Hepatocyte (in vitro differentiated cells): Measurements from ENCODE around the gene COL13A1. TPM values are rescaled to one million over a fixed set of nuclear protein-coding genes. Genes with fewer than 3 reads are reported as not detected.

ENCODE experiments used
- DNase-seq: peaks from one replicate; pipeline ENCODE4 v3.0.0-alpha.2; 2016; ENCODE audit warnings: low spot score
- H2AFZ ChIP-seq: fragments of 200-600 bp; sonication (generic); 2 replicates; pipeline ENCODE4 v1.6.0; 2016; ENCODE audit warnings: antibody characterized with exemption, mild to moderate bottlenecking
- H3K27ac ChIP-seq: fragments of 200-600 bp; sonication (generic); 2 replicates; pipeline ENCODE4 v1.5.1; 2016; ENCODE audit warnings: mild to moderate bottlenecking
- H3K27me3 ChIP-seq: fragments of 200-600 bp; sonication (generic); 2 replicates; pipeline ENCODE4 v1.6.1; 2016
- H3K36me3 ChIP-seq: fragments of 200-600 bp; sonication (generic); replicated peaks from 2 replicates; pipeline ENCODE4 v1.5.1; 2016; ENCODE audit warnings: low read depth; ENCODE audit not compliant: insufficient read depth
- H3K4me1 ChIP-seq: fragments of 200-600 bp; sonication (generic); 2 replicates; pipeline ENCODE4 v1.5.1; 2016; ENCODE audit warnings: mild to moderate bottlenecking, moderate library complexity; ENCODE audit not compliant: insufficient read depth
- H3K4me2 ChIP-seq: fragments of 200-600 bp; sonication (generic); 2 replicates; pipeline ENCODE4 v1.6.0; 2016
- H3K4me3 ChIP-seq: fragments of 200-600 bp; sonication (generic); 2 replicates; pipeline ENCODE4 v1.5.1; 2016; ENCODE audit warnings: mild to moderate bottlenecking
- H3K79me2 ChIP-seq: fragments of 200-600 bp; sonication (generic); 2 replicates; pipeline ENCODE4 v1.6.0; 2017; ENCODE audit warnings: mild to moderate bottlenecking
- H3K9me2 ChIP-seq: fragments of 200-600 bp; sonication (generic); replicated peaks from 2 replicates; pipeline ENCODE4 v1.6.0; 2017; ENCODE audit warnings: mild to moderate bottlenecking; ENCODE audit not compliant: insufficient read depth
- H3K9me3 ChIP-seq: fragments of 200-600 bp; sonication (generic); 2 replicates; pipeline ENCODE4 v1.5.1; 2016; ENCODE audit warnings: low read depth, mild to moderate bottlenecking
- H4K20me1 ChIP-seq: fragments of 200-600 bp; sonication (generic); 2 replicates; pipeline ENCODE4 v1.6.0; 2016; ENCODE audit warnings: mild to moderate bottlenecking; ENCODE audit not compliant: insufficient read depth, poor library complexity, severe bottlenecking
- CTCF ChIP-seq: fragments of 200-600 bp; sonication (generic); IDR thresholded peaks from 2 replicates; pipeline ENCODE4 v1.5.1; 2016; ENCODE audit warnings: antibody characterized with exemption, mild to moderate bottlenecking; ENCODE audit not compliant: poor library complexity
- EZH2 ChIP-seq: fragments of 200-600 bp; sonication (generic); IDR thresholded peaks from 2 replicates; pipeline ENCODE4 v1.6.1; 2016; ENCODE audit warnings: antibody characterized with exemption, mild to moderate bottlenecking, borderline replicate concordance
- EZH2phosphoT487 ChIP-seq: fragments of 200-600 bp; sonication (generic); IDR thresholded peaks from one replicate; pipeline ENCODE4 v1.6.1; 2018; ENCODE audit warnings: antibody characterized with exemption, mild to moderate bottlenecking, low read depth, moderate library complexity; ENCODE audit not compliant: unreplicated experiment, severe bottlenecking
- WGBS: methylation state at CpG from one replicate; pipeline ENCODE4 v1.1.6; 2016; ENCODE audit warnings: low lambda C conversion rate; ENCODE audit errors: missing lambda C conversion rate; 5-methylcytosine and 5-hydroxymethylcytosine counted together
- polyA plus RNA-seq: library from polyadenylated mRNA; unstranded; fragments of >200 nt; fragmentation: Nextera tagmentation; extraction: Ambion mirVana; gene quantifications from 2 replicates; pipeline ENCODE4 v1.2.1, GENCODE V29; 2016
- total RNA-seq: library from RNA; depleted of rRNA; stranded (reverse); fragments of >200 nt; gene quantifications from 2 replicates; pipeline ENCODE4 v1.2.3, GENCODE V29; 2014

Gene COL13A1
- total and polyA plus RNA-seq, 2 experiments from 2014 or later: 4.5 to 8.5 TPM

GRCh38 chr10:69925111-69925510, 123.4 kb downstream of the COL13A1 start:
- TF ChIP-seq EZH2: no peak
- TF ChIP-seq EZH2phosphoT487: no peak
- no peak for TF ChIP-seq CTCF
- H3K4me3 ChIP-seq: no peak overlapping the region

DNA sequence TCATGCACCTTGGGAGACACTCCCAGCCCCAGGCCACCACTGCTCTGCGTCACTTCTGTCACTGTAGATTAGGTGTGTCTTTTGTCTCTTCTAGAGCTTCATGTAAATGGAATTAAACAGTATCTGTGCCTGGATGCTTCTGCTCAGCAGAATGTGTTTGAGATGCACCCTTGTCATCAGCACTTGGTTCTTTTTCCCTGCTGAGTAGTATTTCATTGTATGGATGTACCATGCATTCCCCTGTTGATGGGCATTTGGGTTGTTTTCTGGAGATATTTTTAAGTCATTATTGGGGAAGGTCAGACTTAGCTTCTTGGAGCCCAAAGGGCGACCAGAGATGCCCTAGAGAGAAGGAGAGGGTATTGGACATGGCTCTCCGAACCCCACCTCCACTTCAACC, 126.6 kb downstream of the COL13A1 start:
- no peaks in the 10 kb centered on the region for H3K36me3 ChIP-seq
- no peaks in the 10 kb centered on the region for H3K9me3 ChIP-seq
- H3K27me3 ChIP-seq: no peaks in the 10 kb centered on the region
- DNase-seq: no peak
- 87% methylated on average over 3 of the region's 3 CpGs for WGBS
- no peak overlapping the region for H3K4me2 ChIP-seq
- H3K4me1 ChIP-seq: no peaks in the 10 kb centered on the region
- no peak overlapping the region for H3K27ac ChIP-seq
- no peak overlapping the region for H3K4me3 ChIP-seq
- no peaks in the 10 kb centered on the region for H3K9me2 ChIP-seq
- no peaks in the 10 kb centered on the region for H3K79me2 ChIP-seq
- H2AFZ ChIP-seq: no peak overlapping the region
- H4K20me1 ChIP-seq: no peaks in the 10 kb centered on the region
- TF ChIP-seq EZH2phosphoT487 (no peak), EZH2 (no peak), CTCF (no peak)

More at GRCh38 chr10:69925111-69925510, 123.4 kb downstream of the COL13A1 start:
- H3K79me2 ChIP-seq: no peaks in the 10 kb centered on the region
- H3K27me3 ChIP-seq: no peaks in the 10 kb centered on the region
- no peak overlapping the region for H2AFZ ChIP-seq
- no peaks in the 10 kb centered on the region for H3K9me3 ChIP-seq
- no peaks in the 10 kb centered on the region for H3K4me1 ChIP-seq
- H3K4me2 ChIP-seq: no peak overlapping the region
- no peak for DNase-seq
- no peaks in the 10 kb centered on the region for H3K36me3 ChIP-seq
- WGBS: 64% methylated on average over 5 of the region's 5 CpGs
- H3K9me2 ChIP-seq: no peaks in the 10 kb centered on the region
- H3K27ac ChIP-seq: no peak overlapping the region
- no peaks in the 10 kb centered on the region for H4K20me1 ChIP-seq

GRCh38 chr10:69929575-69929974, 127.9 kb downstream of the COL13A1 start:
- no peaks in the 10 kb centered on the region for H4K20me1 ChIP-seq
- no peak for DNase-seq
- H3K4me1 ChIP-seq: no peaks in the 10 kb centered on the region
- no peaks in the 10 kb centered on the region for H3K9me2 ChIP-seq
- no peaks in the 10 kb centered on the region for H3K9me3 ChIP-seq
- H3K4me2 ChIP-seq: no peak overlapping the region
- TF ChIP-seq CTCF (no peak), EZH2phosphoT487 (no peak), EZH2 (no peak)
- no peak overlapping the region for H2AFZ ChIP-seq
- H3K36me3 ChIP-seq: no peaks in the 10 kb centered on the region
- peaks cover 2% of the 10 kb centered on the region for H3K27me3 ChIP-seq
- 89% methylated on average over 3 of the region's 3 CpGs for WGBS
- no peak overlapping the region for H3K27ac ChIP-seq
- no peaks in the 10 kb centered on the region for H3K79me2 ChIP-seq
- H3K4me3 ChIP-seq: no peak overlapping the region

- Histone ChIP-seq H3K4me3 (no peak overlapping the region), H3K79me2 (no peaks in the 10 kb centered on the region), H3K27me3 (peaks cover 4% of the 10 kb centered on the region), H3K4me2 (no peak overlapping the region), H3K27ac (no peak overlapping the region), H4K20me1 (no peaks in the 10 kb centered on the region), H3K4me1 (no peaks in the 10 kb centered on the region), H3K9me2 (no peaks in the 10 kb centered on the region), H3K9me3 (no peaks in the 10 kb centered on the region), H3K36me3 (no peaks in the 10 kb centered on the region), H2AFZ (no peak overlapping the region)
- no peak for TF ChIP-seq CTCF
- 89% methylated on average over 2 of the region's 2 CpGs for WGBS
- DNase-seq: no peak
Measured at GRCh38 chr10:69934768-69935167, 133.1 kb downstream of the COL13A1 start.
